Muscle of back (tissue), 13 donors: ENCODE measurements around the gene CTNNBIP1. TPM values are rescaled to one million over a fixed set of nuclear protein-coding genes. Genes with fewer than 3 reads are reported as not detected.
A peak's percentile ranks its signal among the peaks of the same experiment; 100 is the strongest.
"Not testable (repeated sequence)": the region's sequence is repeated elsewhere in the genome, so short reads cannot be mapped to it uniquely, and the experiment has no call there.

Experiments
- DNase-seq, 3 donors: peaks; one replicate each; pipeline versions ENCODE4 v3.0.0 to v3.0.0-alpha.2; 2013
- long read RNA-seq, 9 donors: transcript quantifications; one replicate each; lab custom pipeline, GENCODE V29; 2026
- polyA plus RNA-seq, 10 donors: library from polyadenylated mRNA; unstranded; fragments of 120-200 nt; gene quantifications; one replicate each; pipeline ENCODE4 v1.2.1, GENCODE V29; 2013; ENCODE audit not compliant: insufficient read length in 10 of 10

CTNNBIP1 gene, protein sequence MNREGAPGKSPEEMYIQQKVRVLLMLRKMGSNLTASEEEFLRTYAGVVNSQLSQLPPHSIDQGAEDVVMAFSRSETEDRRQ
- 10 to 100 TPM; 50.5 to 68.9 (median 59.6) TPM for polyA plus RNA-seq
- long read RNA-seq, donor 1, transcript CTNNBIP1-204 (5 exons, 1,206 nt): major isoform, 34 of 58 reads
- long read RNA-seq, donor 1, partial matches to known transcripts: 20 of 58 reads
- long read RNA-seq, donor 1, other reads (novel, unspliced or antisense): 0 of 58 reads
- long read RNA-seq, donor 2, transcript CTNNBIP1-204 (5 exons, 1,206 nt): major isoform, 31 of 53 reads
- long read RNA-seq, donor 2, partial matches to known transcripts: 16 of 53 reads
- long read RNA-seq, donor 2, other reads (novel, unspliced or antisense): 5 of 53 reads
- long read RNA-seq, donor 3: 0 reads
- long read RNA-seq, donor 4, transcript CTNNBIP1-204 (5 exons, 1,206 nt): major isoform, 27 of 48 reads
- long read RNA-seq, donor 4, partial matches to known transcripts: 21 of 48 reads
- long read RNA-seq, donor 4, other reads (novel, unspliced or antisense): 0 of 48 reads
- long read RNA-seq, donor 5, transcript CTNNBIP1-204 (5 exons, 1,206 nt): major isoform, 54 of 77 reads
- long read RNA-seq, donor 5, partial matches to known transcripts: 19 of 77 reads
- long read RNA-seq, donor 5, other reads (novel, unspliced or antisense): 0 of 77 reads
- long read RNA-seq, donor 6, transcript CTNNBIP1-204 (5 exons, 1,206 nt): major isoform, 33 of 78 reads
- long read RNA-seq, donor 6, partial matches to known transcripts: 35 of 78 reads
- long read RNA-seq, donor 6, other reads (novel, unspliced or antisense): 7 of 78 reads
- long read RNA-seq, donor 7, transcript CTNNBIP1-204 (5 exons, 1,206 nt): major isoform, 34 of 69 reads
- long read RNA-seq, donor 7, partial matches to known transcripts: 29 of 69 reads
- long read RNA-seq, donor 7, other reads (novel, unspliced or antisense): 6 of 69 reads
- long read RNA-seq, donor 8, transcript CTNNBIP1-204 (5 exons, 1,206 nt): major isoform, 13 of 27 reads
- long read RNA-seq, donor 8, partial matches to known transcripts: 13 of 27 reads
- long read RNA-seq, donor 8, other reads (novel, unspliced or antisense): 0 of 27 reads
- long read RNA-seq, donor 9, transcript CTNNBIP1-204 (5 exons, 1,206 nt): major isoform, 6 of 6 reads
- long read RNA-seq, donor 9, partial matches to known transcripts: 0 of 6 reads
- long read RNA-seq, donor 9, other reads (novel, unspliced or antisense): 0 of 6 reads

DNA sequence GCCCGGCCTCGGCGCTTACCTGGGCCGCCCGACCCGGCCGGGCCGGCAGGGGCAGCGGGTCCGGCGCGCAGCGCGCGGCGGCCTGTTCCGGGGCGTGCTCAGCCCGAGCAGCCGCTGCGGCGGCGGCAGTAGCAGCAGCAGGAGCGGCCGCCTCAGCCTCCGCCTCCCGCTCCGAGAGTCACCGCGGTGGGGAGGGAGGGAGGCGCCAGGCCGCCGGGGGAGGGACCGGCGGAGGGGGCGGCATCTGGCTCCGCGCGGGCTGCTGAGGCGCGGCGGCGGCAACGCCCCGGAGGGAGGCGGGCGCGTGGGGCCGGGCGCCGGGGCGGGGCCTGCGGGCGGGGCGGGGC lies at the start of gene CTNNBIP1:
CTNNBIP1 (minus strand) TSS at position 194 of the 347 bp plus-strand sequence. CDS start 38,205 bp downstream, outside the sequence.
- DNase-seq: no peak

GRCh38 chr1:9957726-9958125 lies 47.7 kb upstream of the CTNNBIP1 start:
- DNase-seq: no peak

DNA sequence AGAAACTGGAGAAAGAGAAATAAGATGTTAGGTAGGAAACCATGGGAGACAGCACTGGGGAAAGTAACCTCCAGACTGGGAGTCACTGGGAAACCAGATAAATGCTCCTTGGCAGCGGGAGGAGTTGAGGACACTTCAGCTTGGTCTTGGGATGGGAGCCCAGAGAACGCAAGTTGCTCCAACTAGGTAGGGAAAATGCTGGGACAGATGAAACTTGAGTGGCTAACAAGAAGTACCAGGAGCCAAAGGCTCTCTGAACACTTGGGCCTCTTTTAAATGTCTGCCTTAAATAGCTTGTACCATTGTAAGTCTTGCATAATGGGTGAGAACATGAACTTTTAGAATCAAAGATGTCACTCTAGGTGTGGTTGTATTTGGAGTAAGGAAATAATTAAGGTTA lies 36.2 kb upstream of the CTNNBIP1 start:
- no peak for DNase-seq

DNA sequence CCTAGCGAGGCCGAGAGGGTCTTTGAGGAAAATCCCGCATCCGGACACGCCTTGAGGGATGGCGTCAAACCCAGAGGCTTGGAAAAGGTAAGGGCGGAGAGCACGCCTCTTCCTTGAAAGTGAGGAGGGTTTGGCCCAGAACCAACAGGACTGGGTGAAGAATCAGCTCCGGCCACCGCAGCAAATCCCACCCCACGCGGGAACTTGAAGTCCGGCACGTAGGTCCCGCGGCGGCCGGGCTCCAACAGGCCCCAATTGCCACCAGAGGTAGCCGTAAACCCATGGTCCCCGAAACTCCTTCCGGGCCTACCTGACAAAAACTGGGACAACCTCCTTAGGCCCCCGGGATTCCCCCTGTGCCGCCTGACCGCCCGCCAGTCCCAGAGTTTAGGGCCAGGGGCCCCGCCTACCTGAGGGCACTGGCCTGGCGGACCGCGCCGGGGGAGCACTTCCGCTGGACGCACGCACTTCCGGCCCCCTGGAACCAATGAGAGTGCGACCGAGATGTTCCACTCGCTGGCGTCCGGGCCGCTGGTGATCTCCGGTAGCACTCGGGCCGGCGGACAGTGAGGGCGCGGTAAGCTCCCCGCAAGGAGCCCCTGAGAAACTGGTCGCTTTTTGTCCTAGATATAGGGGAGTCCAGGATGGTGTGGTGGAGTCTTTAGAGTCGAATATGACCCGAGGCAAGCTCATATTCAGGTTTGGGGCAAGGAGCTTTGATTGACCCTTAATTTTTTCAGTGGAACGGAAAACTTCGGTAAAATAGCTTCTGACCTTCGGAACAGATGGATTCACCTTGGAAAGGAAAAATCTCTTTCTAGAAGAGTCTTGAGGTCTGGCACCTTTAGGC lies 33.1 kb upstream of the CTNNBIP1 start, which contains the start of the genes LZIC and NMNAT1:
LZIC (minus strand) TSS at position 453 of the 850 bp plus-strand sequence. CDS start 6,772 bp downstream, outside the sequence.
NMNAT1 (plus strand) TSS at position 537 of the 850 bp plus-strand sequence. CDS start 28,599 bp downstream, outside the sequence.
- DNase-seq: peak; percentile 93 to 96 (median 94)

DNA sequence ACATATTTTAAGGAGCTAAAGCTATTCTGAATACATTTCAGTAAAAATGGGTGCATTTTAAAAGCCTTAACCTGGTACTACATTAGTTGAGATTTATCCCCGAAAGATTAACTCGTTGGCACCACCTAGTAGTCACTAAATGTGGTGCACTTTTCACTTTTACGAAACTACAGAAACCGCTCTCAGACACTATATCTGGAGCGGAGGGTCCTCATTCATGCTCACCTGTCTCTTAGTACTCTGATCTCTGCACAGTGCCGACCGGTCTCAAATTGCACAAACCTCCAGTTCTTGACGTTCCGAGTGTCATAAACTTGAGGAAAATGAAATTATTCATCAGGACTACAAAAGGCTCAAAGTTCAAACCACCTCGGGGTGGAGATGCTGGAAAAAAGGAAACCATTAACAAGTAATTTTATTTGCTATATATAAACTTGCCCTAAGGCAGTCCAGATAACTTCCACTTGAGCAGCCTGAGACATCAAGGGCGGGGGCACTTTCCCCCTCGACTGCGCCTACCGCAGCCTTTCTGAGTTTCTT lies 32.4 kb upstream of the CTNNBIP1 start:
- peak in 2 of 3 donors; percentile 33 to 69 for DNase-seq

- no peak for DNase-seq
These were observed 19.6 kb upstream of the CTNNBIP1 start for GRCh38 chr1:9929431-9930385.

- DNase-seq: no peak
These were observed 17.2 kb upstream of the CTNNBIP1 start for GRCh38 chr1:9927259-9927658.

GRCh38 chr1:9922342-9922741 lies 12.3 kb upstream of the CTNNBIP1 start:
- no peak for DNase-seq

DNA sequence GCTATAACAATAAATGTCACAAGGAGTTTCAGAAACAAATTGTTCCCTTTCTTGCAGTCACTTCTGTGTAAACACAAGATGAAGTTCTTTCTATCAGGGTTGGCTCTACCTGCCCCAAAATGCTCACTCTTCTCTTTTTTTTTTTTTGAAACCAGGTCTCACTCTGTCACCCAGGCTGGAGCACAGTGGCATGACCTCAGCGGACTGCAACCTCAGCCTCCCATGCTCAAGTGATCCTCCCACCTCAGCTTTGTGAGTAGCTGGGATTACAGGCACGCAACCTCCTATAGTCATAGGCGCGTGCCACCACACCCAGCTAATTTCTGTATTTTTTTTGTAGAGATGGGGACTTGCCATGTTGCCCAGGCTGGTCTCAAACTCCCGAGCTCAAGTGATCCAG lies 10.5 kb upstream of the CTNNBIP1 start:
- DNase-seq: no peak

DNA sequence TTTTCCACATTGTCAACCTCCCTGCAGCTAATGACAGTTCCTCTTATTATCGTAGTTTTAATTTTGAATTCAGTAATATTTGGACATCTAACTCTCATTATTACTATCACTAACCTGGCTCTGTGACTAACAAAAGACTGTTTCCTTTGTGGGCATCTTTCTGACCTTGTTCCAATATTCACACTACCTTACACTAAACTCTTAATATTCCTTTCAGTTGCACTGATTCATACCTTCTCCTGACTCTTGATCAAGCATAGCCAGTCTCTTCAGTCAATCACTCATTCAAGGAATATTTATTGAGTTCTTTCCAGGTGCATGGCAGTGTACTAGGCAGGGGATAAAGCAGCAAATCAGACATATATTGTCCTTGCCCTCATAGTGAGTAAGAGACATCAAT lies 7.8 kb upstream of the CTNNBIP1 start:
- DNase-seq: no peak

DNA sequence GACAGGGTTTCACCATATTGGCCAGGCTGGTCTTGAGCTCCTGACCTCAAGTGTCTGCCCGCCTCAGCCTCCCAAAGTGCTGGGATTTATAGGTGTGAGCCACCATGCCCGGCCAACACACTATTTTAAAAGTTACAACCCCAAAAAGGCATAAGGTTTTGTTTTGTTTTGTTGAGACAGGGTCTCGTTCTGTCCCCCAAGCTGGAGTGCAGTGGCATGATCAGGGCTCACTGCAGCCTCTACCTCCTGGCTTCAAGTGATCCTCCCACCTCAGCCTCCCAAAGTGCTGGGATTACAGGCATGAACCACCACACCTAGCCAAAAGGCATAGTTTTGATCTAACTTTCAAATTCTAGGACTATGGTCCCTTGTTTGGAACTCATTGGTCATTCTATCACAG lies 7.4 kb upstream of the CTNNBIP1 start:
- not testable (repeated sequence) for DNase-seq

DNA sequence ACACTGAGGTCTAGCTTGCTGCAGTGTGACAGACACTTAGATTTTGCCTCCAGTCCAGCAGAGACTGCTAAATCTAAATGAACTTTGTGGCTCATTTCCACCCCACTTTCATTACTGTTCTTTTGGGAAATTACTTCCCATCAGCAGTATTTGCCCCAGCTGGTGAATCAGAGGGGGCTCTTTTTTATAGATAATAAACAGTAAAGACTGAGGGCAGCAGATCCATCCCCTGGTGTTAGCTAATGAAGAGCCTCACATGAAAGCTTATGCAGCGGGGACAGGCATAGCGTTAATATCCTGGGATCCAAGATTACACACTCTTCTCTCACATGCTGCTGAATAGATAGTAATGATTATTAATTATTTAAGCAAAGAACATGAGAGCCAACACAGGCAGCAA lies 6.4 kb upstream of the CTNNBIP1 start:
- no peak for DNase-seq

DNA sequence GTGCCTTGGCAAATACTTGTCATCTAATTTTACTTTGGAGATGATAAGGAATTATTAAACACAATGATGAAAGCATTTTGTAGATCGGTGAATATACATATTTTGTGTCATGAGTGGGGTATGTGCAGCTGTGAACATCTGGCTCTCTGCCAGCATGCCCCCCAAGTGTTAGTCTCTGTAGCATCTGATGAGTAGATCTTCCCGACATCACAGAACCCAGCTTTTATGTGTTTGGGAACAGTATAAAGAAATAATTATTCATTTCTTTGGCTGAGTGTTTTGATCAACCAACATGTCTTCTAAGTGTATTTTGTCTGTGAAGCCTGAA lies 4.5 kb upstream of the CTNNBIP1 start:
- DNase-seq: no peak

DNA sequence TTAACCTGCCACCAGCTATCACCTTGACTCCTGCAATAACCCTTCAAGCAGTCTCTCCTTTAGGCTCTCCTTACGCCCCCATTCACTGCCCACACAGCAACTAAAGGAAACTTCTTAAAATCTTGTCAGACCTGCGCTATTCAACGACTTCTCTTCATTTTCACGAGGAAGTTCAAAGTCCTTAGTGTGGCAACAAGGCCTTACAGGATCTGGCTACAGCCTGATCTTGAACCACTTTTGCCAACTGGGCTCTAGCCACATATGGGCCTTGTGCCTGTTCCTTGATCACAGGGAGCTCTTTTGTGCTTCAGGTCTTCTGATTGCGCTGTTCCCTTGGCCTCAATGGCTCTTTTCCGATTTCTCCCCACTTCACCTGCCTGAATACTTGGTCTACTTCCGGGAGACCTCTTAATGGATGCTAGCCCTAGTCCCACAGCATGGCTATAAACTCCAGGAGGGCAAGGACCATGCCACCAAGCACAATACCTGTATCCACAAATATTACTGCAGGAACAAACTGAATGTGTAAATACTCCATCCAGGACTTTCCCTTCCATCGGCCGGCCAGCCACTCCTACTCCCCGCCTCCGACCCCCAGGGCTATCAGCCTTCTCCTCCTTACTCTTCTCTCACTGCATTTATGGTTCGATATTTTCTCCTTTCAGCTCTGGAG lies 2.3 kb upstream of the CTNNBIP1 start:
- no peak for DNase-seq

DNA sequence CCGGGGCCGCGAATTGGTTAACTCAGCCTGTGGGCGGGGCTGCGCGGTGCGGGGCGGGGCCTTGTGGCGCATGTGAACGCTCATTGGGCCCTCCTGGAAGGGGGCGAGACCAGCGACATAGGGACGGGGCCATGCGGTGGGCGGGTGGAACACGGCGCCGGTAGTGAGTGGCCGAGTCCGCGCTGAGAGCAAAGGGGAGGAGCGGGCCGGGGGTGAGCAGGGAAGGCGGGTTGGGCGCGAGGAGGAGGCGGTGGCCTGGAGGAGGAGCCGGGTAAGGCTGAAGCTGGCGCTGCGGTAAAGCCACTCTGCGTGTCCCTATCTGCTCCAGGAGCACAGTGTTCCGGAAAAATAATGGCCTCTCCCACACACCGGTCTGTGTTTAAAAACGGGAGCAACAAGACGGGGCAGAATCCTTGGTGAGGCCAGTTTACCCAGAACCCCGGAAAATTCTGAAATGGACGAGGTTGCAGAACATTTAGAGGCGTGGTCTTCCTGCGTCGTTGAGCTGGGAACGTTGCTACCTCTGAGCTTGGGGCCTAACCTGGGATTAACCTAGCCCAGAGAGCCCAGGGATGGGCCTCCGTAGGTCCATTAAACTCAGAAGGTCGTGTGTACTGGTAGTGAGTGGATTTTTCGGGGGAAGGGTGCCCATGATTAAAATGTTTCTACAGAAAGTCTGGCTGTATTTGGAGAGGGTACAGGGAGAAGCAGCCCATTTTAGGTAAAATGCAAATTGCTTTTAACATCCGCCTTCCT lies 532 bp upstream of the CTNNBIP1 start:
- peak; percentile 99 to 100 (median 99) for DNase-seq

DNA sequence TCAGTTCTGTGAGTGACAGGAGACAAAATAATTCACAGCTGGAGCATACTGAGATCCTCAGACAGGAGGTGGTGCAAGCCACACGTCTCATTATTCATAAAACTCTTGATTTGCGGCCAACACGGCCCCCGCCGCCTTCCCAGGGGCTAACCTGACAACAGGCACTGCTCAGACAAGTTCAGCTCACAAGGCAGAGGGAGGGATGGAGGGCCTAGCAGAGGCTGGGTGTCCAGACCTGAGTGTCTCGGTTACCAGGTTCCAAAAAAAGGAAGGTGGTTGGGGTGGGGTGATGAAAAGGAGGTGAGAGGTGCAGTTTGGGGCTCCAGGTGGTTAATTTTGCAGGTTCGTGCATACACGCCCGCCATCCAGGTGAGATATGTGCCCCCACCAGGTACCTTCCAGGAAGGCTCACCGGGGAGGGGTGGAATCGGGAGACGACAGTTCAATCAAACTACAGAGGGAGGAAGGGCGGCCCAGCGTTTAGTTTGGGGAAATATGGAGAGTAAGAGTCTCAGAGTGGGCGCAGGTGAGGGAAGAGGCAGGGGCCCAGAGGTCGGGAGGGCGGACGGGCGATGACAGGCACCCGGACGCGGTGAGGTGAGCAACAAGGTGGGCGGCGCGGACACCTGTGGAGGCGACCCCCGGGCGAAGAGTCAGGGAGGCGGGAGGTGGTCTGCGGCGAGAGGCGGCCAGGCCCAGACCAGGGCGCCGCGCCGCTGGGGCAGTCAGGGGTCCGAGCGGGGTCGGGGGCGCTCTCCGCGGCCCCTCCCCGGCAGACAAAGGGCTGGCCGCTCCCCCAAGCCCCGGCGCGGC lies 629 bp downstream of the CTNNBIP1 start:
- DNase-seq: peak in 1 of 3 donors; percentile 38

GRCh38 chr1:9908871-9909233 lies 1.2 kb downstream of the CTNNBIP1 start:
- no peak for DNase-seq
